ENCODE data around the gene CYP1B1. TPM values are rescaled to one million over a fixed set of nuclear protein-coding genes. Genes with fewer than 3 reads are reported as not detected.
"Not testable (repeated sequence)": the region's sequence is repeated elsewhere in the genome, so short reads cannot be mapped to it uniquely, and the experiment has no call there.

The CYP1B1 gene
- polyA plus RNA-seq, 5 donors, result 0.79 to 1.5 (median 1.1) TPM

GRCh38 chr2:38099099-38100028, 23.4 kb upstream of the CYP1B1 start:
- DNase-seq, result no peak

- DNase-seq, result no peak
Observed at GRCh38 chr2:38098421-38099098, 22.6 kb upstream of the CYP1B1 start.

- DNase-seq, result no peak
Observed at GRCh38 chr2:38097988-38098385, 22.0 kb upstream of the CYP1B1 start.

GRCh38 chr2:38097258-38097987, 21.5 kb upstream of the CYP1B1 start:
- DNase-seq, result no peak

- DNase-seq, result peak in 1 of 2 donors; percentile 68
Observed at GRCh38 chr2:38095996-38096861, 20.3 kb upstream of the CYP1B1 start.

GRCh38 chr2:38095079-38095995, 19.4 kb upstream of the CYP1B1 start:
- DNase-seq, result no peak

- no peak for DNase-seq
Observed at GRCh38 chr2:38093527-38094165, 17.7 kb upstream of the CYP1B1 start.

- no peak for DNase-seq
Observed at GRCh38 chr2:38092196-38092902, 16.4 kb upstream of the CYP1B1 start.

GRCh38 chr2:38091760-38092159, 15.8 kb upstream of the CYP1B1 start:
- DNase-seq, result no peak

GRCh38 chr2:38090928-38091327, 15.0 kb upstream of the CYP1B1 start:
- no peak for DNase-seq

GRCh38 chr2:38090212-38090611, 14.3 kb upstream of the CYP1B1 start:
- not testable (repeated sequence) for DNase-seq

- not testable (repeated sequence) for DNase-seq
Observed at GRCh38 chr2:38085998-38086698, 10.2 kb upstream of the CYP1B1 start.

GRCh38 chr2:38084556-38084955, 8.6 kb upstream of the CYP1B1 start:
- DNase-seq, result not testable (repeated sequence)

GRCh38 chr2:38082727-38083126, 6.8 kb upstream of the CYP1B1 start:
- not testable (repeated sequence) for DNase-seq

- DNase-seq, result no peak
Observed at GRCh38 chr2:38080346-38080745, 4.4 kb upstream of the CYP1B1 start.

- no peak for DNase-seq
Observed at GRCh38 chr2:38079116-38080052, 3.4 kb upstream of the CYP1B1 start.

GRCh38 chr2:38077431-38077769, 1.4 kb upstream of the CYP1B1 start:
- DNase-seq, result no peak

Measured in right lung (tissue), 5 donors.